ENCODE data around the gene ENO1. TPM values are rescaled to one million over a fixed set of nuclear protein-coding genes. Genes with fewer than 3 reads are reported as not detected.

Gene ENO1
- total and polyA plus RNA-seq, 9 of the 15 experiments (the other 6 are each of a cell fraction or from before 2014, with no cell fraction given), result 2,249 to 7,472 (median 2,868) TPM

GRCh38 chr1:8889925-8890785 lies 11.7 kb upstream of the ENO1 start (continued):
- TF ChIP-seq ARID3A (IDR thresholded peaks at IDR 0.05; ENCODE audit: borderline replicate concordance, low read depth, low read length) (no peak), HNRNPL (IDR thresholded peaks at IDR 0.05; ENCODE audit: low read depth, low read length) (no peak), RBM15 (IDR thresholded peaks at IDR 0.05; ENCODE audit: insufficient read depth, low read length) (no peak), FOS (IDR thresholded peaks at IDR 0.05; ENCODE audit: extremely low read depth, insufficient read length) (no peak), CTCFL (IDR thresholded peaks at IDR 0.05; ENCODE audit: borderline replicate concordance, insufficient read depth, low read depth, low read length, poor library complexity, severe bottlenecking) (no peak), RBM22 (IDR thresholded peaks at IDR 0.05; ENCODE audit: low read depth, low read length, poor library complexity, severe bottlenecking) (no peak), ZZZ3 (IDR thresholded peaks at IDR 0.05) (no peak), STAT5B (CRISPR knock-in tag; IDR thresholded peaks at IDR 0.05) (no peak)
